Stomach (tissue), 9 donors: Measurements from ENCODE around the gene COX5A. TPM values are rescaled to one million over a fixed set of nuclear protein-coding genes. Genes with fewer than 3 reads are reported as not detected.

Experiments used
- DNase-seq, 2 donors: peaks; one replicate each; pipeline versions ENCODE4 v3.0.0 to v3.0.0-alpha.2; 2013 to 2019
- H3K27ac ChIP-seq, 5 donors: fragments of 200-600 bp in 4 of 5; sonication (generic) in 4 of 5; one replicate each; pipeline ENCODE4 v1.5.1; 2013 to 2019; ENCODE audit warnings: mild to moderate bottlenecking in 1 of 5, moderate library complexity in 1 of 5
- H3K27me3 ChIP-seq, 3 donors: fragments of 200-600 bp; sonication (generic); one replicate each; pipeline ENCODE4 v1.5.1; 2017 to 2019; ENCODE audit warnings: mixed run types in 1 of 3
- H3K36me3 ChIP-seq, 4 donors: fragments of 200-600 bp; sonication (generic); 1 replicate in 3 of 4; 2 replicates in 1 of 4; pipeline ENCODE4 v1.5.1; 2016 to 2019
- H3K4me1 ChIP-seq, 4 donors: fragments of 200-600 bp; sonication (generic); one replicate each; pipeline ENCODE4 v1.5.1; 2016 to 2019
- H3K4me3 ChIP-seq, 4 donors: fragments of 200-600 bp; sonication (generic) in 3 of 4; one replicate each; pipeline ENCODE4 v1.5.1; 2016 to 2019; ENCODE audit warnings: mild to moderate bottlenecking in 1 of 4
- H3K9me3 ChIP-seq, 4 donors: fragments of 200-600 bp; sonication (generic); one replicate each; pipeline ENCODE4 v1.5.1; 2016 to 2019
- CTCF ChIP-seq, 7 experiments: fragments of 450-650 bp in 4 of 7; fragments of 200-600 bp in 3 of 7; sonication (generic) in 3 of 7; IDR thresholded peaks; one replicate each; pipeline ENCODE4 v1.5.1; 2016 to 2019; ENCODE audit warnings: antibody characterized with exemption in 7 of 7, control low read depth in 2 of 7, mild to moderate bottlenecking in 1 of 7
- EP300 ChIP-seq: sonication (generic); formaldehyde crosslinking; IDR thresholded peaks from one replicate; pipeline ENCODE4 v1.6.1; 2017; ENCODE audit warnings: antibody characterized with exemption
- POLR2A ChIP-seq, 4 donors: fragments of 450-650 bp; IDR thresholded peaks; one replicate each; pipeline ENCODE4 v1.6.1; 2016; ENCODE audit warnings: antibody characterized with exemption in 4 of 4, control low read depth in 2 of 4, mild to moderate bottlenecking in 1 of 4, moderate library complexity in 1 of 4
- POLR2AphosphoS5 ChIP-seq, 3 donors: sonication (generic); formaldehyde crosslinking; IDR thresholded peaks; one replicate each; pipeline ENCODE4 v1.6.1; 2016; ENCODE audit warnings: antibody characterized with exemption in 3 of 3
- WGBS, 5 donors: extraction: QIAGEN DNeasy Blood & Tissue Kit in 3 of 5; methylation state at CpG; one replicate each; pipeline versions ENCODE4 v1.1.5 to v1.1.7; 2013 to 2018; 5-methylcytosine and 5-hydroxymethylcytosine counted together
- intact Hi-C: fragments of 100-400 bp; cut with DNase I; formaldehyde crosslinking; loops from one replicate; pipeline ENCODE4 v1.15.1; 2023; ENCODE audit warnings: low total_unique reads
- polyA plus RNA-seq, 3 donors: library from polyadenylated mRNA; stranded (reverse); fragments of 200-250 nt; gene quantifications; one replicate each; pipeline ENCODE4 v1.2.3, GENCODE V29; 2013
- total RNA-seq, 5 donors: library from RNA; depleted of rRNA; stranded (reverse); fragments of >200 nt; gene quantifications; one replicate each; pipeline versions ENCODE4 v1.1.0 to v1.2.3, GENCODE V29; 2014 to 2016
- donor health status: healthy with polysubstance abuse.
- donor health status: Bipolar disorder and iron deficiency.
- donor health status: healthy.

Gene COX5A
- total and polyA plus RNA-seq, 8 donors: 44.0 to 516 (median 142) TPM

- Histone ChIP-seq H3K27me3 (peaks cover 0 to 49% (median 0%) of the 10 kb centered on the region in 3 donors), H3K9me3 (no peaks in the 10 kb centered on the region), H3K4me1 (peaks cover 46 to 68% (median 63%) of the 10 kb centered on the region in 4 donors), H3K27ac (peak within 1 kb of the TSS; percentile 78 to 95 (median 86)), H3K4me3 (peak within 1 kb of the TSS; percentile 54 to 79 (median 61)), H3K36me3 (no peaks in the 10 kb centered on the region)
- WGBS, 5 donors: 0% methylated on average over 45 to 83 of the region's 83 CpGs
- intact Hi-C loops: no loop called here
- TF ChIP-seq CTCF (IDR thresholded peaks at IDR 0.05) (no peak), POLR2AphosphoS5 (IDR thresholded peaks at IDR 0.05) (peak in 2 of 3 donors; percentile 37 to 55)
- DNase-seq: peak; percentile 87 to 88
These were observed 19.0 kb upstream of the COX5A start, which contains the start of gene RPP25 for GRCh38 chr15:74956648-74957475. Gene RPP25 (minus strand): TSS chr15:74956772. CDS start chr15:74956583, 189 bp downstream.

- Histone ChIP-seq H3K27ac (peak overlapping the region; percentile 78 to 95 (median 86)), H3K9me3 (no peaks in the 10 kb centered on the region), H3K27me3 (peaks cover 0 to 49% (median 0%) of the 10 kb centered on the region in 3 donors), H3K36me3 (no peaks in the 10 kb centered on the region), H3K4me1 (peaks cover 46 to 68% (median 63%) of the 10 kb centered on the region in 4 donors), H3K4me3 (peak overlapping the region; percentile 54 to 79 (median 61))
- TF ChIP-seq POLR2AphosphoS5 (IDR thresholded peaks at IDR 0.05): peak in 2 of 3 donors; percentile 60 to 72
- TF ChIP-seq POLR2A (IDR thresholded peaks at IDR 0.05): no peak
- TF ChIP-seq CTCF (IDR thresholded peaks at IDR 0.05): peak in 5 of 7 experiments; percentile 11 to 65 (median 38)
- intact Hi-C loops: no loop called here
- 13 to 19% (median 14%) methylated on average over 48 to 88 of the region's 88 CpGs for WGBS, 5 donors
- DNase-seq: peak; percentile 89 to 92
These were observed 18.1 kb upstream of the COX5A start for GRCh38 chr15:74955796-74956647.

GRCh38 chr15:74955017-74955416 lies 17.1 kb upstream of the COX5A start:
- peak overlapping the region; percentile 54 to 79 (median 61) for H3K4me3 ChIP-seq
- H3K27ac ChIP-seq: peak overlapping the region in 2 of 5 donors; percentile 18 to 86
- peaks cover 46 to 70% (median 62%) of the 10 kb centered on the region in 4 donors for H3K4me1 ChIP-seq
- H3K9me3 ChIP-seq: no peaks in the 10 kb centered on the region
- no peaks in the 10 kb centered on the region for H3K36me3 ChIP-seq
- TF ChIP-seq CTCF (IDR thresholded peaks at IDR 0.05): no peak
- no peak for TF ChIP-seq EP300
- no peak for TF ChIP-seq POLR2A (IDR thresholded peaks at IDR 0.05)
- no peak for TF ChIP-seq POLR2AphosphoS5 (IDR thresholded peaks at IDR 0.05)
- peaks cover 0 to 44% (median 0%) of the 10 kb centered on the region in 3 donors for H3K27me3 ChIP-seq
- WGBS, 5 donors: 50 to 73% (median 61%) methylated on average over 8 of the region's 8 CpGs
- peak in 1 of 2 donors; percentile 14 for DNase-seq
- intact Hi-C loops: no loop called here

- H3K9me3 ChIP-seq: no peaks in the 10 kb centered on the region
- DNase-seq: peak in 1 of 2 donors; percentile 63
- intact Hi-C loops: loop anchor here (5.0 kb wide), 1 partner anchor 182 kb away; no protein-coding TSS in a partner anchor
- peaks cover 0 to 39% (median 0%) of the 10 kb centered on the region in 3 donors for H3K27me3 ChIP-seq
- H3K36me3 ChIP-seq: no peaks in the 10 kb centered on the region
- peaks cover 46 to 68% (median 59%) of the 10 kb centered on the region in 4 donors for H3K4me1 ChIP-seq
- H3K27ac ChIP-seq: peak overlapping the region in 1 of 5 donors; percentile 86
- TF ChIP-seq CTCF (IDR thresholded peaks at IDR 0.05) (no peak), POLR2A (IDR thresholded peaks at IDR 0.05) (no peak), EP300 (no peak), POLR2AphosphoS5 (IDR thresholded peaks at IDR 0.05) (no peak)
- H3K4me3 ChIP-seq: peak overlapping the region in 3 of 4 donors; percentile 54 to 79 (median 56)
These were observed 16.6 kb upstream of the COX5A start for GRCh38 chr15:74954515-74954914.
